ENCODE data around the gene AFM. TPM values are rescaled to one million over a fixed set of nuclear protein-coding genes. Genes with fewer than 3 reads are reported as not detected.

Gene AFM
- total RNA-seq (2016; rRNA removed; fragmentation: Illumina TruSeq; extraction: Trizol) = 0.79 and 1.8 TPM in 2 replicates
- total RNA-seq (2016; cell fraction: cytosol; rRNA removed; fragmentation: Illumina TruSeq; extraction: Trizol; ENCODE audit: low read depth) = 0.18 and 0.30 TPM in 2 replicates
- total RNA-seq (2016; cell fraction: insoluble cytoplasmic fraction; rRNA removed; fragmentation: Illumina TruSeq; extraction: Trizol) = 0.67 and 1.9 TPM in 2 replicates
- 0.31 and 0.34 TPM in 2 replicates for total RNA-seq (2016; cell fraction: membrane; rRNA removed; fragmentation: Illumina TruSeq; extraction: Trizol)
- 4.4 and 4.6 TPM in 2 replicates for total RNA-seq (2016; cell fraction: nucleus; rRNA removed; fragmentation: Illumina TruSeq; extraction: Trizol)
- polyA plus RNA-seq (2011; rRNA removed) = 0.13 TPM in 2 replicates
- polyA plus RNA-seq (2011; cell fraction: cytosol; rRNA removed) = 0.08 TPM in 1 of 2 replicates, not detected in the other
- polyA plus RNA-seq (2011; cell fraction: nucleus; rRNA removed) = 0.09 and 0.21 TPM in 2 replicates
- 0.15 and 0.17 TPM in 2 replicates for polyA plus RNA-seq (2012)
- 0.18 and 0.36 TPM in 2 replicates for polyA plus RNA-seq (2016; cell fraction: cytosol; fragmentation: Illumina TruSeq; extraction: Trizol; ENCODE audit: low read depth)
- 0.75 and 1.1 TPM in 2 replicates for polyA plus RNA-seq (2016; cell fraction: insoluble cytoplasmic fraction; fragmentation: Illumina TruSeq; extraction: Trizol; ENCODE audit: low read depth)
- 0.37 and 0.42 TPM in 2 replicates for polyA plus RNA-seq (2016; cell fraction: membrane; fragmentation: Illumina TruSeq; extraction: Trizol; ENCODE audit: low read depth)
- polyA plus RNA-seq (2016; cell fraction: nucleus; fragmentation: Illumina TruSeq; extraction: Trizol; ENCODE audit: insufficient read depth, low read depth) = 7.2 and 7.4 TPM in 2 replicates
- not detected in 2 replicates for polyA minus RNA-seq (2011; rRNA and poly(A)+ RNA removed; ENCODE audit: low replicate concordance)
- polyA minus RNA-seq (2011; cell fraction: cytosol; rRNA and poly(A)+ RNA removed) = not detected in 2 replicates
- polyA minus RNA-seq (2011; cell fraction: nucleus; rRNA and poly(A)+ RNA removed) = 0.13 and 0.25 TPM in 2 replicates
- percentile 34 among the genes with signal in this experiment for Bru-seq, nascent RNA
- BruChase-seq, experiment 1, labeled RNA remaining after a 6-hour chase = percentile 37 among the genes with signal in this experiment
- percentile 31 among the genes with signal in this experiment for BruChase-seq, experiment 2, labeled RNA remaining after a 2-hour chase
- long read RNA-seq, experiment 1 = 0 reads
- long read RNA-seq, experiment 2, partial matches to known transcripts = 2 of 2 reads
- long read RNA-seq, experiment 2, other reads (novel, unspliced or antisense) = 0 of 2 reads

- no peak within 1 kb of the TSS for H2AFZ ChIP-seq (ENCODE audit: low read length)
- no peak within 1 kb of the TSS for H3K9ac ChIP-seq (ENCODE audit: insufficient read depth, low read depth, low read length)
- H3K36me3 ChIP-seq (replicated peaks in 1 of 2; ENCODE audit: control insufficient read depth in 1 of 2, insufficient read depth in 2 of 2, low read length in 2 of 2) = no peaks in the 10 kb centered on the region
- no peaks in the 10 kb centered on the region for H3K79me2 ChIP-seq (ENCODE audit: insufficient read depth, low read length)
- H4K20me1 ChIP-seq (ENCODE audit: insufficient read depth, low read length) = no peaks in the 10 kb centered on the region
- H3K27ac ChIP-seq (ENCODE audit: extremely low read length, insufficient read depth, low read length) = peak within 1 kb of the TSS; percentile 53
- peak within 1 kb of the TSS in 2 of 3 experiments; percentile 11 to 45; a peak in 2 of 6 replicates for H3K4me3 ChIP-seq (replicated peaks in 1 of 3; ENCODE audit: insufficient read depth in 1 of 3, low read depth in 2 of 3, low read length in 3 of 3)
- H3K4me1 ChIP-seq (ENCODE audit: insufficient read depth, low read length) = peaks cover 36% of the 10 kb centered on the region
- in situ Hi-C loops (cut with HindIII; ENCODE audit: extremely low pct_ligation_motif_present, low pct_unique_long_range_greater_than_20kb) = no loop called here
- peak within 1 kb of the TSS; percentile 47 for H3K4me2 ChIP-seq (ENCODE audit: low read depth, low read length)
- no TSS peak for BruUV-seq (replicated peaks)
- no peaks in the 10 kb centered on the region for H3K9me3 ChIP-seq (ENCODE audit: low read length)
- FAIRE-seq = peak; percentile 65
- ChIA-PET CTCF (ENCODE audit: low intra/inter-chr PET ratio, low total read pairs) (no interaction called here), POLR2A (no interaction called here)
- H3K27me3 ChIP-seq (ENCODE audit: control insufficient read depth in 1 of 2, insufficient read depth in 2 of 2, low read length in 2 of 2) = no peaks in the 10 kb centered on the region
- WGBS (ENCODE audit: low lambda C conversion rate) = 21% methylated on average over 2 of the region's 2 CpGs
- DNase-seq (ENCODE audit: low spot score) = peak; percentile 73
- ATAC-seq = peak; percentile 75
- intact Hi-C loops (cut with micrococcal nuclease; ENCODE audit: unreplicated experiment) = loop anchor here (10.0 kb wide), 1 partner anchor 53 kb away; no protein-coding TSS in a partner anchor
- TF ChIP-seq DNMT3B (CRISPR knock-in tag; conservative IDR thresholded peaks at IDR 0.05) = no peak
- TF ChIP-seq SOX13 (IDR thresholded peaks at IDR 0.05) = no peak
- TF ChIP-seq SOX13 (CRISPR knock-in tag; conservative IDR thresholded peaks at IDR 0.05 in 1 of 2, IDR thresholded peaks at IDR 0.05 in 1 of 2) = peak in 1 of 2 experiments; percentile 84; a peak in 2 of 4 replicates
- no peak for TF ChIP-seq ZNF513 (CRISPR knock-in tag; conservative IDR thresholded peaks at IDR 0.05)
- TF ChIP-seq REPIN1 (CRISPR knock-in tag; IDR thresholded peaks at IDR 0.05; ENCODE audit: borderline replicate concordance, low read depth) = no peak
- no peak for TF ChIP-seq HOXA9 (CRISPR knock-in tag; IDR thresholded peaks at IDR 0.05; ENCODE audit: borderline replicate concordance)
- TF ChIP-seq, protein P1, sequence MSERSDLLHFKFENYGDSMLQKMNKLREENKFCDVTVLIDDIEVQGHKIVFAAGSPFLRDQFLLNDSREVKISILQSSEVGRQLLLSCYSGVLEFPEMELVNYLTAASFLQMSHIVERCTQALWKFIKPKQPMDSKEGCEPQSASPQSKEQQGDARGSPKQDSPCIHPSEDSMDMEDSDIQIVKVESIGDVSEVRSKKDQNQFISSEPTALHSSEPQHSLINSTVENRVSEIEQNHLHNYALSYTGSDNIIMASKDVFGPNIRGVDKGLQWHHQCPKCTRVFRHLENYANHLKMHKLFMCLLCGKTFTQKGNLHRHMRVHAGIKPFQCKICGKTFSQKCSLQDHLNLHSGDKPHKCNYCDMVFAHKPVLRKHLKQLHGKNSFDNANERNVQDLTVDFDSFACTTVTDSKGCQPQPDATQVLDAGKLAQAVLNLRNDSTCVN (CRISPR knock-in tag; IDR thresholded peaks at IDR 0.05; ENCODE audit: borderline replicate concordance) = no peak
- TF ChIP-seq ZBTB43 (CRISPR knock-in tag; conservative IDR thresholded peaks at IDR 0.05) = no peak
- TF ChIP-seq ZNF430 (CRISPR knock-in tag; IDR thresholded peaks at IDR 0.05) = no peak
- TF ChIP-seq SOX6 (IDR thresholded peaks at IDR 0.05) = no peak
- TF ChIP-seq SOX6 (CRISPR knock-in tag; IDR thresholded peaks at IDR 0.05) = peak; percentile 40; the same call in 1 of the 2 replicates
- TF ChIP-seq TIGD3 (CRISPR knock-in tag; IDR thresholded peaks at IDR 0.05; ENCODE audit: borderline replicate concordance) = no peak
- no peak for TF ChIP-seq ZNF670 (CRISPR knock-in tag; IDR thresholded peaks at IDR 0.05; ENCODE audit: borderline replicate concordance)
- no peak for TF ChIP-seq HIVEP1 (CRISPR knock-in tag; IDR thresholded peaks at IDR 0.05)
- no peak for TF ChIP-seq RARA (CRISPR knock-in tag; IDR thresholded peaks at IDR 0.05)
Observed at GRCh38 chr4:73481358-73481757, at the start of gene AFM. TSS of gene AFM (plus strand) at chr4:73481745. CDS start at chr4:73481776, 31 bp downstream.
